ENCODE measurements around the gene CSPG4.

CSPG4 gene

DNA sequence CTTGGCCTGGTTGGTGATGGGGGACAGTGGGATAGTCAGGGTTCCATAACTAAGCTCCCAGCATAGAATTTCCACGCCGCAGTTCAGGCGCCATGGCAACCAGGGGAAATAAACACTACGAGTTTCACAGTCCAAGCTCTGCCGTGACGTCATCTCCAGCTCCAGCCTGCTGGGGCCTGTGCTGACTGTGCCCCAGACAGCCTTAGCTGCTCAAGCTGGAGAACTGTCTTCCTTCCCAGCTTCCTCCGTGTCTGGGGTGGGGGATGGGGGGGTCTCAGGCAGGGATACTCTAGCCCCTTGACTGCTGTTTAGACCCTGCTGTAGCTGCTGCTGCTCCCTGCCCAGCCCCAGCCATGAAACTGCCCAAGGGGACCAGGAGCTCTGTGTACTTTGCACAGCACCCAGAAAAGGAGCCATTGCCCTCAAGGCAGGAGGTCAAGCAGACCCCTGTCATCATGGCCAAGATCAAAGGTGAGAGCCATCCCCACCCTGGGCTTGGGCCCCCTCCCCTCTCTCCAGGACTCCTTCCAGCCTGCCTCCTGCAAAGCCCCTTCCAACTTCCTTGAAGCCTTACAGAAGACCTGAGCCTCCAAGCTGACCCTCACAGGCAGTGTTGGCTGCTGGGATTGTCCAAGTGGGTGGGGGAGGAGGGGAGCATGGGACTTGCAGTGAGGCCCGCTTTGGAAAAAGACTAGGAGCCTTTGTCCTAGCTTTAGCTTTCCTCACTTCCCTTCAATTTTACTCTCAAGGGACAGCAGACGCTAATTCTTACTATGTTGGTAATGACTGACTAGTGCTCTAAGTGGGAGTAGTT, 11.4 kb upstream of the CSPG4 start:
- ChIA-PET POLR2A (interaction anchor here (0.6 to 1.3 kb wide), 3 partner anchors 9 to 77 kb away, joined by 3 read pairs; partner anchors contain the start of gene SNX33), CTCF (interaction anchor here (0.7 to 4.2 kb wide), 7 partner anchors 9 to 87 kb away, joined by 3 to 37 read pairs (median 4); partner anchors contain the start of gene SNX33)
- TF ChIP-seq, protein P1, sequence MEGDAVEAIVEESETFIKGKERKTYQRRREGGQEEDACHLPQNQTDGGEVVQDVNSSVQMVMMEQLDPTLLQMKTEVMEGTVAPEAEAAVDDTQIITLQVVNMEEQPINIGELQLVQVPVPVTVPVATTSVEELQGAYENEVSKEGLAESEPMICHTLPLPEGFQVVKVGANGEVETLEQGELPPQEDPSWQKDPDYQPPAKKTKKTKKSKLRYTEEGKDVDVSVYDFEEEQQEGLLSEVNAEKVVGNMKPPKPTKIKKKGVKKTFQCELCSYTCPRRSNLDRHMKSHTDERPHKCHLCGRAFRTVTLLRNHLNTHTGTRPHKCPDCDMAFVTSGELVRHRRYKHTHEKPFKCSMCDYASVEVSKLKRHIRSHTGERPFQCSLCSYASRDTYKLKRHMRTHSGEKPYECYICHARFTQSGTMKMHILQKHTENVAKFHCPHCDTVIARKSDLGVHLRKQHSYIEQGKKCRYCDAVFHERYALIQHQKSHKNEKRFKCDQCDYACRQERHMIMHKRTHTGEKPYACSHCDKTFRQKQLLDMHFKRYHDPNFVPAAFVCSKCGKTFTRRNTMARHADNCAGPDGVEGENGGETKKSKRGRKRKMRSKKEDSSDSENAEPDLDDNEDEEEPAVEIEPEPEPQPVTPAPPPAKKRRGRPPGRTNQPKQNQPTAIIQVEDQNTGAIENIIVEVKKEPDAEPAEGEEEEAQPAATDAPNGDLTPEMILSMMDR (IDR thresholded peaks at IDR 0.05; ENCODE audit: control extremely low read depth, extremely low read depth, low read depth, missing control alignments): no peak
- DNase-seq (ENCODE audit: extremely low spot score): peak; percentile 89

DNA sequence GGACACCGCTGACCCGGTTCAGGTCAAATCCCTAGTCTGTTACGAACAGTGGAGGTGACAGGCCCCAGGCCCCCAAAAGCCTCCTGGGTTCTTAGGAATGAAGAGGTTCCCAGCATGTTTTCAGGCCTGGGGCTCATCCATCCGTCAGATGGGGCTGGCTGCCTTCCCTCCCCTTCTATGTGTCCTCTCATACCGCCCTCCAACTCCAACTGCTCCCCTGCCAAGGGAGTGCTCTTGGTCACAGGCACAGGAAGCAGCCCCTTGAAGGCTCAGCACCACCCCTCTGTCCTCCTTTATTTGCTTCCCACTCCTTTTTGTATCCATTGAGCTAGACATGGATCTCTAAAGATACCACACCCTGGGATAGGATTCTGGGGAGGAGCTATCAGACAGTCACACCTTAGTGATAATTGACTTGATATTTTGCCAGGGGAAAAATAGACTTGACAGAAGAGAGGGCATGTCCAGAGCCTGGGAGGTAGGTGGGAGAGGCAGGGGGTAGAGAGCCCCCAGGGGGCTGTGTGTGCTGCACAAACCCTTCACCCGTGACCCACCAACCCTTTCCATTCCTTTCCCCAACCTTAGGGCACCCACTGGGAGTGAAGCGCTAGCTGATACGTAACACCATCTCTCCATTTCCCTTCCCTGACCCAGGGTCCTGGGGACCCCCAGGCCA, 10.7 kb upstream of the CSPG4 start:
- TF ChIP-seq, protein P1 (IDR thresholded peaks at IDR 0.05; ENCODE audit: control extremely low read depth, extremely low read depth, low read depth, missing control alignments): no peak
- ChIA-PET CTCF (interaction anchor here (0.7 to 4.2 kb wide), 7 partner anchors 10 to 88 kb away, joined by 3 to 37 read pairs (median 4); no protein-coding TSS in a partner anchor), POLR2A (interaction anchor here (0.6 to 1.3 kb wide), 3 partner anchors 10 to 76 kb away, joined by 3 read pairs; partner anchors contain the start of gene SNX33)
- no peak for DNase-seq (ENCODE audit: extremely low spot score)

DNA sequence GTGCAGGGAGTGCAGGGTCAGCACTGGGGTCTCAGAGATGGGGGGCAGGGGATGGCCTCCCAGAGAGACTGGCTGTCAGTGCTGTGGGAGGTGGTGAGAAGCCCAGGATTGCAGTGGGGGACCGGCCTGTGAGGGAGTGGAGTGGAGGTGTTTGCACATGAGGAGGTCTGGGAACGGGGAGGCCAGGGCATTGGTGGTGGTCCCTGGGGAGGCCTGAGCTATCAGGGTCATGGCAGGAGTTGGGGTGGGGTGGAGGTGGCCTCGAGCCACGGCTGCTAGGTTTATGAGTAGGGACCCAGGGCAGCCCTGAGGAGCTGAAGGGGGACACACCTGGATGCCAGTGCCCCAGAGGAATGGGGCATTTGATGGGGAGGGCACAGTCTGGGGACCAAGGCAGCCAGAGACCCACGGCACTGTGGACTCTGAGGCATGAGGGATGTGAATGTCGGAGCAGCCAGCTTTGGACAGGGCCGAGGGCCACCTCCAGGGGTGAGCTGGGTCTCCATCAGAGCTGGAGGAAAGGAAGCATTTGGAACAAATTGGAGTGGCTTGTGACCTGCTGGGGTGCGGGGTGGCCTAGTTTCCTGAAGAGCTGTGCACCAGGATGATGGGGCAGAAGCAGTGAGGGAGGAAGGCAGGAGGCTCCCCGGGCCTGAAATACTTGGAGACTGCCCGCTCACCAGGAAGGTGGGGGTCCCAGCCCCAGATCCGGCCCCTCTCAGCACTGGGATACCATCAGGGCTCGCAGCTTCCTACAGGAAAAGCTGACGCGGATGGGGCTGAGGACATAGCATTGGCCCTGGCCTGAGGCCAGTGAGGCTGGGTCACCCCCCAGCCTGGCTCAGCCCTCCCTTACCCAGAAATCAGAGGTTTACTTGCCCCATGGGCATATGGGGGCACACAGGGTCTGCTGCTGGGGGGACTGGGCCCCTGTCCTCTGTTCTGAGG, 9.5 kb upstream of the CSPG4 start:
- CTCF ChIA-PET: interaction anchor here (1.0 to 1.8 kb wide), 4 partner anchors 11 to 79 kb away, joined by 3 to 5 read pairs (median 4); no protein-coding TSS in a partner anchor
- DNase-seq (ENCODE audit: extremely low spot score): no peak
- POLR2A ChIA-PET: no interaction called here
- TF ChIP-seq, protein P1 (IDR thresholded peaks at IDR 0.05; ENCODE audit: control extremely low read depth, extremely low read depth, low read depth, missing control alignments): no peak

DNA sequence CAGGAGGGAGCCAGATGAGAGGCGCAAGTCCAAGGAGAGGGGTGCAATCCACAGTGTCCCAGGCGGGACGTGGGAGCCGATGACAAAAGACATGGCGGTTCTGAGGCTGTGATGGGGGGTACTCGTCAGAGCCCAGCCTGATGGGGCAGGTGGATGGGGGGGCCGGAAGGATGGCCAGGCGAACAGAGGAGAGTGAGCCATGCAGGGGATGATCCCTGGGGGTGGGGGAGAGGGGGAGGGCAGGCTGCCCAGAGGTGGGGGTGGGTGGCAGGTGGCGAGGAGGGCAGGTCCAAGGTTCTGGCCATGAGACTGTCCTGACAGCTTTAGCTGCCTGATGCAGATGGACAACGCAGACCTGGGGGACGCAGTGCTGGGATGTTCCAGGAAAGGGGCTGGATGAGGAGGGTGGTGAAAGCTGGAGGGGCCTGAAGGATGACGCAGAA, 8.9 kb upstream of the CSPG4 start:
- CTCF ChIA-PET: interaction anchor here (0.8 to 1.8 kb wide), 5 partner anchors 11 to 80 kb away, joined by 3 to 5 read pairs (median 3); no protein-coding TSS in a partner anchor
- POLR2A ChIA-PET: no interaction called here
- TF ChIP-seq, protein P1 (IDR thresholded peaks at IDR 0.05; ENCODE audit: control extremely low read depth, extremely low read depth, low read depth, missing control alignments): no peak
- no peak for DNase-seq (ENCODE audit: extremely low spot score)

DNA sequence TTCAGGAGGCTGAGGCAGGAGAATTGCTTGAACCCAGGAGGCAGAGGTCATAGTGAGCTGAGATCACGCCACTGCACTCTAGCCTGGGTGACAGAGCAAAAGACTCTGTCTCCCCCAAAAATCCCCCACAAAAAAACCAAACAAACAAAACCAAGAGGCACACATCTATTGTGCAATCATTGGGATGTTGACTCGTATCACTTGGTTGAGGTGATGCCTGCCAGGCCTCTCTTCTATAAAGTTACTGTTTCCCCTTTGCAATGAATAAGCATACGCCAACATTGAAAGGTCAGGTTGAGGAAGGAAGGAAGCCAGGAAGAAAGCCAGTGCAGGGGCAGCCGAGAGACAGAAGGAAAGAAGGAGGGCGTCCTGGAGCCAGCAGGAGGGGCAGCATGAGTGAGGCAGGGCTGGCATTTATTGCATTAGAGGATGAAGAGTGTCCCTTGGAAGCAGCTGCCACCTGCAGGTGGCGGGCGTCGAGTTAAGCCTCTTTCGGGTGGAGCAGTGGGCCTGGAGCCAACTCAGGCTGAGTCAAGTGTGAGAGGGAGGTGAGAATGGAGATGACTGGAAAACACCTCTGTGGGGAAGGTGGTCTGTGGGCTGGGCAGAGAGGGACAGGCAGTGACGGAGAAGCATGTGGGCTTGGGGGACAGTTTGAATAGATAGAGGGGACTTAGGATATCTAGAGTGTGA, 8.3 kb upstream of the CSPG4 start:
- CTCF ChIA-PET: interaction anchor here (0.8 to 1.8 kb wide), 2 partner anchors 12 to 25 kb away, joined by 3 to 4 read pairs; no protein-coding TSS in a partner anchor
- DNase-seq (ENCODE audit: extremely low spot score): no peak
- POLR2A ChIA-PET: no interaction called here
- TF ChIP-seq, protein P1 (IDR thresholded peaks at IDR 0.05; ENCODE audit: control extremely low read depth, extremely low read depth, low read depth, missing control alignments): peak; percentile 48
